Measurements from ENCODE around the gene DNAI1.

The DNAI1 gene

GRCh38 chr9:34507556-34507955 is 49.0 kb downstream of the DNAI1 start:
- DNase-seq (ENCODE audit: insufficient read length, low spot score) (no peak), FAIRE-seq (no peak)
- TF ChIP-seq POLR2A (IDR thresholded peaks at IDR 0.05; ENCODE audit: low read depth, low read length) = no peak

DNA sequence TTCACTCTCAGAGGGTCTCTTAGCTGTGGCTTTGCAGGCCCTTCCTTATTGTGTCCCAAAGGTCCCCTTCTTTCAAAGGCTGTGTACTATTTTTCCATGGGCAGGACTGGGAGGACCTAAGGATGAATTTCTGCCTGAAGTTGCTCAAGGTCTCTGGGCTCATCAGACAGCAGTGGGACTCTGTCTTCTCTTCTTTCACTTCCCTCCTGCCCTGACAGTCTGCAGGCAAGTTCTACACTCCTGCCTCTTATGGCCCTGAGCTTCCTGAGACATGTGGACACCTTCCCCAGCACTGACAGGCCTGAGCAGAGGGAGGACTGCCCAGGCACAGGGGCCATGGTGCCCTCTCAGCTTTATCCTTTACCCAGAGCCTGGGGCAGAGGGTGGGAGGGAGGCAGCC is 49.4 kb downstream of the DNAI1 start:
- FAIRE-seq (no peak), DNase-seq (ENCODE audit: insufficient read length, low spot score) (no peak)
- TF ChIP-seq POLR2A (IDR thresholded peaks at IDR 0.05; ENCODE audit: low read depth, low read length) = no peak

GRCh38 chr9:34508463-34508862 is 49.9 kb downstream of the DNAI1 start:
- FAIRE-seq (no peak), DNase-seq (ENCODE audit: insufficient read length, low spot score) (no peak)
- no peak for TF ChIP-seq POLR2A (IDR thresholded peaks at IDR 0.05; ENCODE audit: low read depth, low read length)

DNA sequence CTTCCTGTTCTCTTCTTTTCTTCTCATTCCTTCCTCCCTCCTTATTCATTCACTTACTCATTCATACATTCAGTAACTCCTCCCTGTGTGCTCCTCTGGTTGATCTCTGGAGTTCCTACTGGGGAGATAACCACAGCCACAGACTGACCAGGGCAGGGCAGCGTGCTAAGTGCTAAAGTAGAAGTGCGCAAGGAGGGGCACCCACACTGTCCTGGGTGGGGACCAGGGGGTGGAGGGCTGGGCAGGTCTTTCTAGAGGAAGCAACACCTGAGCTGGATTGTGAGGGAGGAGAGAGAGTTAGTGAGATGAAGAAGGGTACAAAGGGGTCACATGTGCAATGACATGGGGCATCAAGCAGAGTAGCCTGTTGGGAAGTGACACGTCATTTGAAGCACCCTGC is 50.3 kb downstream of the DNAI1 start:
- FAIRE-seq = no peak
- no peak for TF ChIP-seq POLR2A (IDR thresholded peaks at IDR 0.05; ENCODE audit: low read depth, low read length)

DNA sequence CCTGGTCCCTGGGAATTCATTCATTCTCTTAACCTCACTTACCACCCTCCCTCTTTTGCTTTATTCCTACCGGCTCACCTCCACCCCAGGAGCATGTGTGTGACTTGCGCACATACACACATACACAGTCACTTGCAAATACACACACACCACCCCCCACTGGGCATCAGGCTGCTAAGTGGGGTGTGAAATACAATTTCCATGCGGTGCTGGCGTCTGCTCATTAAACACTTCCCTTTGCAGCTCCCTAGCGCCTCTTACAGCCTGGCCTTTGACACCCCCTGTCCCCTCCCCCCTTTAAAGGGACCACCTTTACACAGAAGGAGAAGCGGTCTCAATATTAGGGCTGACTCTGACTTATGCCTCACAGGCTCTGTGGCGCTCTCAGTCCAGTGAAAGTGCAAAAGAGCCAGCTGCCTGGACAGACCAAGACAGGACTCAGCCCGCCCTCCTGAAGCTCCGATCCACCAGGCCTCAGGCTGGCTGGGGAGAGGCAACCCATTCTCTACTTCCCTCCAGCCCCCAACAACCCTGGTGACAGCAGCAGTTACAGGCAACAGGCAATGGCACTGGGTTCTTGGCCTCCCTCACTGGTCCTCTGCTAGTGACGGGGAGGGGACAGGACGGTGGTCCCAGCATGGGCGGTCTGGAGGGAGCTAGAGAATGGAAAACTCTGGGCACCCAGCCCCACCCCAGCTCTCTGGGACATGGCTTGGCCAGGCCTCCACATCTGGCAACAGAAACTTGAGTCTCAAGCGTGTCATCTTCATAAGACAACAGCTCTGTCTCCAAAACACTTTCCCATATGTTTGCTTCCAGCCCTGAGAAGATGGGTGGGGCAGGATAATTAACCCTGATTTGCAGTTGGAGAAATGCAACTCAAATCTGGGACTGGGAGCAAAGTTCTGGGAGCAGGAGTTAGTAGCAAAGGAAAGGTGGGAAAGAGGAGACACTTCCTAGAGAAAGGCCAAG is 52.2 kb downstream of the DNAI1 start:
- TF ChIP-seq POLR2A (IDR thresholded peaks at IDR 0.05; ENCODE audit: low read depth, low read length) = no peak
- no peak for DNase-seq (ENCODE audit: insufficient read length, low spot score)
- no peak for FAIRE-seq

More for the DNA sequence above, 50.3 kb downstream of the DNAI1 start:
- no peak for DNase-seq (ENCODE audit: insufficient read length, low spot score)

DNA sequence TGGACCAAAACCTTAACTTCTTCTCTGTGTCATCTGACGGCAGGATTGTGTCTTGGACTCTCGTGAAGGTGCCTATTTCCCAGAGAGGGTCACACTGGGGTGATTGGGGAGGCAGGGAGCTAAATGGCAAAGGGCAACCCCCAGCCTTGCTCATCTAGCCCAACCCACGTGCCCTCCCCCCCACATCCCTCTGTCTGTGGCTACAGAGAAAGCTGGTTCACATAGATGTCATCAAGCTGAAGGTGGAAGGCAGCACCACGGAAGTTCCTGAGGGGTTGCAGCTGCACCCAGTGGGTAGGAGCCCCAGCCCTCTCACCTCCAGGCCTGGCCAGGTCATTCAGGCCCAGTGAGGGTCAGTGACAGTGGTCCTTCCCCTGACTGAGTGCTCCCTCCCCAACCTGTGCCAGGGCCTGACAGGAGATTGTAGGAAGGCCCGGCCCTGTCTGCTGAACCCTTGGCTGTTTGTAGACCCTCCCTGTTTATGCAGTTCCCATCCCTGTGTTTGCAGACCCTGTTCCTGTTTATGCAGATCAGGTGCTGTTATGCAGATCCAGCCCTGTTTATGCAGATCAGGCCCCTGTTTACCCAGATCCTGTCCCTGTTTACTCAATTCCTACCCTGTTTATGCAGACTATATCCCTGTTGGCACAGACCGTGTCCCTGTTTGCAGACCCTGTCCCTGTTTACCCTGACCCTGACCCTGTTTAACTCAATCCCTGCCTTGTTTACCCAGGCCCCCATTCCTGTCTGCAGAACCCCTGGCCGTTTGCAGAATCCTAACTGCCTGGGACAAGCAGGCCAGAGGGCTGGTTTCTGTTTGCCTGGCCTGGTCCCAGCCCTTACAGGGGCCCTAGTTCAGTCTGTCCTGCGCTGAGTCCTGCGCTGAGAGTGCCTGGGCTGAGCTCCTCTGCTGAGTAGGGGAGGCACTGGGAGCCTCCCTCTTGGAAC is 53.8 kb downstream of the DNAI1 start:
- FAIRE-seq (no peak), DNase-seq (ENCODE audit: insufficient read length, low spot score) (no peak)
- no peak for TF ChIP-seq POLR2A (IDR thresholded peaks at IDR 0.05; ENCODE audit: low read depth, low read length)

GRCh38 chr9:34513567-34514214 is 55.1 kb downstream of the DNAI1 start:
- DNase-seq (ENCODE audit: insufficient read length, low spot score) (no peak), FAIRE-seq (no peak)
- no peak for TF ChIP-seq POLR2A (IDR thresholded peaks at IDR 0.05; ENCODE audit: low read depth, low read length)

DNA sequence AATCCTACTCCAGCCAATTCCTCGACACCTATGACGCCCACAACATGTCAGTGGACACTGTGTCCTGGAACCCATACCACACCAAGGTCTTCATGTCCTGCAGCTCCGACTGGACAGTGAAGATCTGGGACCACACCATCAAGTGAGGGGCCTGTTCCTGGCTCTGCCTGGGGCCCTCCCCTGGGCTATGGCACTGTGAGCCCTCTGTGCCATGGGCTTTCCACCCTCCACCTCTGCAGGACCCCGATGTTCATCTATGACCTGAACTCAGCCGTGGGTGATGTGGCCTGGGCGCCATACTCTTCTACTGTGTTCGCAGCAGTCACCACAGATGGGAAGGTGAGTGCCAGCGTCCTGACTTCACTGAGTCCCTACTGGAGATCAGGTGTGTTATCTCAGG is 55.8 kb downstream of the DNAI1 start:
- no peak for TF ChIP-seq POLR2A (IDR thresholded peaks at IDR 0.05; ENCODE audit: low read depth, low read length)
- no peak for DNase-seq (ENCODE audit: insufficient read length, low spot score)
- no peak for FAIRE-seq

- DNase-seq (ENCODE audit: insufficient read length, low spot score) = no peak
- no peak for TF ChIP-seq POLR2A (IDR thresholded peaks at IDR 0.05; ENCODE audit: low read depth, low read length)
- no peak for FAIRE-seq
Observed at GRCh38 chr9:34514816-34515215, 56.2 kb downstream of the DNAI1 start.

DNA sequence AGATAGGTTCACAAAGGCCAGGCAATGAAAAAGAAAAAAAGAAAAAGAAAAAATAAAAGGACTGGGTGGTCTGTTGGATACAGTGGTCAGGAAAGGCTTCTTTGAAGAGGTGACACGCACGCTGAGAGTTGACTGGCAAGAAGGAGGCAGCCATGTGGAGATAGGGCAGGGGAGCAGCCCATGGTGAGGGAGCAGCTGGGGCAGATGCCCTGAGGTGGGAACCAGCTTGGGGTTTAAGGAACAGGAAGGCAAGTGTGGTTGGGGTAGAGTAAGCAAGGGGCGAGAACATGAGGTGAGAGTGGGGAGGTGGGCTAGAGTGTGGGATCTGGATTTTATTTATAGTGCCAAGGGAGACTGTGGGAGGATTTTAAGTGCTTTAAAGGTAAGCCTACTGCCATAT is 57.4 kb downstream of the DNAI1 start:
- no peak for FAIRE-seq
- no peak for TF ChIP-seq POLR2A (IDR thresholded peaks at IDR 0.05; ENCODE audit: low read depth, low read length)
- DNase-seq (ENCODE audit: insufficient read length, low spot score) = no peak

DNA sequence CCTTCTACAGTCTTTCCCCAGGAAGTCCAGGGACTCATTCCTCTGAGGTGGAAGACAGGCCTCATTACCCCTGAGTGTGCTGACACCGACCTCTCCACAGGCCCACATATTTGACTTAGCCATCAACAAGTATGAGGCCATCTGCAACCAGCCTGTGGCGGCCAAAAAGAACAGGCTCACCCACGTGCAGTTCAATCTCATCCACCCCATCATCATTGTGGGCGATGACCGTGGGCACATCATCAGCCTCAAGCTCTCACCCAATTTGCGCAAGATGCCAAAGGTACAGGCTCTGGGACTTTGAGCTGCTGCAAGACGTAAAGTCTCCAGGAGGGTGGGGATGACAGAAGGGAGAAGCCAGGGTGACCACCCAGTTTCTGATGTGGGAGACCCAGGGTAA is 58.6 kb downstream of the DNAI1 start:
- FAIRE-seq (no peak), DNase-seq (ENCODE audit: insufficient read length, low spot score) (no peak)
- no peak for TF ChIP-seq POLR2A (IDR thresholded peaks at IDR 0.05; ENCODE audit: low read depth, low read length)

DNA sequence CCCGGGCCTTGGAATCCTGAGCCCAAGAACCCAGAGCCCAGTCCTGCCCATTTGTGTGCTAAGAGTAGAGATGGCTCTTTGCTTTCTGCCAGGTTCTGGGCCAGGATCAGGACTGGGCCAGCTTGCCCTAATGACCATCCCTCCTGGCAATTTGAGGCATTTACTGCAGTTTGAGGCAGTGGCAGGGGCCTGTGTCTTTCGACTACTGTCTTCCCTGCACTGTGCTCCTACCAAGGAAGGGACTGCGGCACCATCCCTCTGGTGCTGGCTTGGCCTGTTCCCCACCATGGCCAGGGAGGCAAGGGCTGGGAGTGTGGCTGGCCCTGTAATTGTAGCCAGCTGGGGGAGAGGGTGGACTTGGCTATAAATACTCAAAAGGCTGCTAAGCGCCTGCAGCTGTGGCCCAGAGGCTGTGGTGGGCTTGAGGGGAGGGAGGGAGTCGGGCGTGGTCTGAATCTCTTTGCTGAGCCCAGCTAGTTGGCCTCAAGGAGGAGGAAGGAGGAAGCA is 59.6 kb downstream of the DNAI1 start:
- FAIRE-seq = no peak
- DNase-seq (ENCODE audit: insufficient read length, low spot score) = no peak
- TF ChIP-seq POLR2A (IDR thresholded peaks at IDR 0.05; ENCODE audit: low read depth, low read length) = no peak

DNA sequence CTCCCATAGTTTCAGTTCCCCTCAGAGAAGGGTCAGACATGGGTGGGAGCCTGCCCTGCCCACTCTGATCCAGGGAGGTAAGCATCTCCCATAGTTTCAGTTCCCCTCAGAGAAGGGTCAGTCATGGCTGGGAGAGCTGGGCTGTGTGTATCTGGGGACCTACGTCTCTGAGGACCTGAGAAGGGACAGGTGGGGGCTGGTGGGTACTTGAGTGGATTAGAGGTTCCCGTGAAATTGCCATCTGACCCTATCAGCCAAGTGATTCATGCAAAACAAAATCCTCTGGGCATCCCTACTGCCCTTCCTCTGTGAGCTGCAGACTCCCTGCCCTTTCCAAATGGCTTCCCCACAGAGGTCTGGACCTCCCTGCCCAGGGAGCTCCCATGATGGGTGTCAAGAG is 60.3 kb downstream of the DNAI1 start:
- TF ChIP-seq POLR2A (IDR thresholded peaks at IDR 0.05; ENCODE audit: low read depth, low read length) = no peak
- no peak for DNase-seq (ENCODE audit: insufficient read length, low spot score)
- FAIRE-seq = no peak

All from H54 (cell line).